ENCODE results near the gene DAPK1.

DAPK1 gene

GRCh38 chr9:87607859-87608258 lies 110.2 kb downstream of the DAPK1 start:
- in situ Hi-C loops (cut with HindIII; ENCODE audit: low sequenced_read_pairs) = no loop called here
- DNase-seq (ENCODE audit: low read depth, low spot score) = no peak
- H3K4me3 ChIP-seq (ENCODE audit: low read depth, low read length) = no peak overlapping the region

GRCh38 chr9:87609002-87609401 lies 111.3 kb downstream of the DAPK1 start:
- in situ Hi-C loops (cut with HindIII; ENCODE audit: low sequenced_read_pairs) = no loop called here
- no peak for TF ChIP-seq CTCF (IDR thresholded peaks at IDR 0.05; ENCODE audit: low read depth, low read length)
- no peak for DNase-seq (ENCODE audit: low read depth, low spot score)
- H3K4me3 ChIP-seq (ENCODE audit: low read depth, low read length) = no peak overlapping the region

More at GRCh38 chr9:87607859-87608258, 110.2 kb downstream of the DAPK1 start:
- TF ChIP-seq CTCF (IDR thresholded peaks at IDR 0.05; ENCODE audit: low read depth, low read length) = no peak

GRCh38 chr9:87609486-87609885 lies 111.8 kb downstream of the DAPK1 start:
- H3K4me3 ChIP-seq (ENCODE audit: low read depth, low read length) = no peak overlapping the region
- in situ Hi-C loops (cut with HindIII; ENCODE audit: low sequenced_read_pairs) = no loop called here
- DNase-seq (ENCODE audit: low read depth, low spot score) = no peak
- TF ChIP-seq CTCF (IDR thresholded peaks at IDR 0.05; ENCODE audit: low read depth, low read length) = no peak

DNA sequence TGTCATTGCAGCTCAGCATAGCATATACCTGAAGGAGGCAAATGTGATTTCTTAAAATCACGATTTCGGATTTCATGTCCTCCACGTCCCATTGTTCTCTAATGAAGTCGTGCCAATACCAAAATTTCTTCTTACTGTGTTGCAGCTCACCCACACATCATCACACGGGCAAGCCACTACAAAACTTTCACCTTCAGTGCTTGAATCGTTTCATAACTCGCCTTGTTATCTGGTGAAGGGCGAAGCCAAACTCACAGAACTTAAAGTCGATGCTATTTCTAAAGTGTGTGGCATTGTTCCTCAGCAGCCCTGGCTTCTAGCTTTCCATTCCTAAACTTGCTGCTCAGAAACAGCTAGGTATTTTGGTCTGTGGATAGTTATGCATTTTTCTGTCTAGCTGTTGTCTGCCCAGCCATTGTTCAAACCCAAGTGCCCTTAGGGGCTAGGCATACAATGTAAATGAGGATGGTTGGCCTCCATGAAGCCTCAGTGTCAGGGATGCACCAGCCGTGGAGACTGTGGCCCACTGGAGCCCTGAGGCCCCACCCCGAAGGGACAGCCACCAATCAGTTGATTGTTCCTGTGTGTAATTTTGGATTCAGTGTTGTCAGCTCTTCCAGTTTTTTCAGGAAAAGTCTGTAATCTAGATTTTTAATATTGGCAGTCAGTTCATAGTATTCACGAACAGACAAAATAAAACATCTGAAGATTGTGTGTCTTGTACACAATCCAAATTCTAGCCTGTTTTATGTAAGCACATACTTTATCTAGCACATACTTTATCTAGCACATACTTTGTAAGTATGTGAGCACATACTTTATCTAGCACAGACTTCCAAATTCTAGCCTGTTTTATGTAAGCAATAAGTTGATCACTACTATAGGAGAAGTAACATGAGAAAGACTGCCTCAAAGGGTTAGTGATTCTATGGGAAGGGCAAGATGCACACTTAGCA lies 112.8 kb downstream of the DAPK1 start:
- no peak overlapping the region for H3K4me3 ChIP-seq (ENCODE audit: low read depth, low read length)
- in situ Hi-C loops (cut with HindIII; ENCODE audit: low sequenced_read_pairs) = no loop called here
- DNase-seq (ENCODE audit: low read depth, low spot score) = peak; percentile 25
- TF ChIP-seq CTCF (IDR thresholded peaks at IDR 0.05; ENCODE audit: low read depth, low read length) = no peak

GRCh38 chr9:87611776-87612175 lies 114.1 kb downstream of the DAPK1 start:
- no peak overlapping the region for H3K4me3 ChIP-seq (ENCODE audit: low read depth, low read length)
- TF ChIP-seq CTCF (IDR thresholded peaks at IDR 0.05; ENCODE audit: low read depth, low read length) = no peak

DNA sequence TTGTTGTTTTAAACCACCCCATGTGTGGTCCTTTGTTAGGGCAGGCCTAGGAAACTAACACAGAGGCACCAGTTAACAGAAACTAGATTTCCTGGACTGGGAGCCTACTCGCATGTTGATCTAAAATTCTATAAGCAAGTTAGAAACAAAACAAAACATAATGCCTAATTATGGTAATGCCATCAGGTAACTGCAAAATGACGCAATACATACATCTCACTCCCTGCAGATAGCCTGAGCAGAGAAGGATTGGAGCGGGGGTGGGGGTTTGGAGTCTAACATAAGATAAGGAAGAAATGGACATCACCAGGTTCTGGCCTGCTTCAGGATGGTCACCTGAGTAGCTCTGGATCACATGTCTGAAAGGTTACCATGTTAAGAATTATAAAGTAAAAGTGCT lies 114.9 kb downstream of the DAPK1 start:
- DNase-seq (ENCODE audit: low read depth, low spot score) = no peak
- TF ChIP-seq CTCF (IDR thresholded peaks at IDR 0.05; ENCODE audit: low read depth, low read length) = no peak
- in situ Hi-C loops (cut with HindIII; ENCODE audit: low sequenced_read_pairs) = no loop called here
- no peak overlapping the region for H3K4me3 ChIP-seq (ENCODE audit: low read depth, low read length)

More at GRCh38 chr9:87611776-87612175, 114.1 kb downstream of the DAPK1 start:
- DNase-seq (ENCODE audit: low read depth, low spot score) = no peak
- in situ Hi-C loops (cut with HindIII; ENCODE audit: low sequenced_read_pairs) = no loop called here
